LHCN-M2 (cell line): ENCODE data around the gene TUBA4A. TPM values are rescaled to one million over a fixed set of nuclear protein-coding genes. Genes with fewer than 3 reads are reported as not detected.
"Not testable (repeated sequence)": the region's sequence is repeated elsewhere in the genome, so short reads cannot be mapped to it uniquely, and the experiment has no call there.

Experiments
- DNase-seq: peaks from one replicate; pipeline ENCODE4 v3.0.0-alpha.2; 2012; ENCODE audit warnings: low read depth
- total RNA-seq: library from RNA; depleted of rRNA; stranded (reverse); fragments of >200 nt; gene quantifications from 2 replicates; pipeline ENCODE4 v1.2.3, GENCODE V29; 2014; rRNA removed

TUBA4A gene
- total RNA-seq, 1 experiment from 2014 or later = 235 TPM

GRCh38 chr2:219213026-219213415 lies 40.7 kb downstream of the TUBA4A start:
- DNase-seq = no peak

- no peak for DNase-seq
Observed at GRCh38 chr2:219210886-219211362, 42.8 kb downstream of the TUBA4A start.

GRCh38 chr2:219210196-219210885 lies 43.4 kb downstream of the TUBA4A start:
- DNase-seq = no peak

GRCh38 chr2:219209236-219210195 lies 44.2 kb downstream of the TUBA4A start:
- no peak for DNase-seq

- DNase-seq = peak; percentile 54
Observed at GRCh38 chr2:219207884-219208740, 45.6 kb downstream of the TUBA4A start.

GRCh38 chr2:219207134-219207883 lies 46.4 kb downstream of the TUBA4A start:
- no peak for DNase-seq

- DNase-seq = peak; percentile 90
Observed at GRCh38 chr2:219206328-219207133, 47.2 kb downstream of the TUBA4A start, which contains the start of gene ZFAND2B. Gene ZFAND2B, plus strand, starts transcription at chr2:219206782. Its CDS starts 206 bp downstream, at chr2:219206988.

GRCh38 chr2:219205981-219206327 lies 47.8 kb downstream of the TUBA4A start:
- DNase-seq = no peak

- no peak for DNase-seq
Observed at GRCh38 chr2:219205165-219205538, 48.6 kb downstream of the TUBA4A start.

GRCh38 chr2:219204425-219205164 lies 49.1 kb downstream of the TUBA4A start:
- DNase-seq = no peak

- not testable (repeated sequence) for DNase-seq
Observed at GRCh38 chr2:219201331-219201730, 52.4 kb downstream of the TUBA4A start.

GRCh38 chr2:219200502-219201326 lies 53.0 kb downstream of the TUBA4A start:
- DNase-seq = not testable (repeated sequence)

Other genes starting within 250 kb of the TUBA4A start
- under 0.01 TPM in 1 of 2 replicates, not detected in the other for gene CFAP65, start 212.4 kb downstream of the TUBA4A start, total RNA-seq
- not detected in 2 replicates for gene IHH, start 193.0 kb downstream of the TUBA4A start, total RNA-seq
- 18.0 and 22.2 TPM in 2 replicates for gene NHEJ1, start 93.1 kb downstream of the TUBA4A start, total RNA-seq
- gene SLC23A3, start 83.9 kb downstream of the TUBA4A start, total RNA-seq = 0.06 TPM in 1 of 2 replicates, not detected in the other
- 21.3 and 22.8 TPM in 2 replicates for gene CNPPD1, start 77.0 kb downstream of the TUBA4A start, total RNA-seq
- gene RETREG2, start 75.6 kb downstream of the TUBA4A start, total RNA-seq = 70.3 and 88.3 TPM in 2 replicates
- gene ZFAND2B, start 47.1 kb downstream of the TUBA4A start, total RNA-seq = 34.0 and 39.9 TPM in 2 replicates
- 22.7 and 23.5 TPM in 2 replicates for gene ABCB6, start 35.0 kb downstream of the TUBA4A start, total RNA-seq
- 41.6 and 57.0 TPM in 2 replicates for gene ATG9A, start 24.3 kb downstream of the TUBA4A start, total RNA-seq
- gene ANKZF1, start 24.1 kb downstream of the TUBA4A start, total RNA-seq = 26.3 and 30.1 TPM in 2 replicates
- gene GLB1L, start 8.5 kb downstream of the TUBA4A start, total RNA-seq = 7.4 and 12.3 TPM in 2 replicates
- gene STK16, start 8.4 kb downstream of the TUBA4A start, total RNA-seq = 22.3 and 27.1 TPM in 2 replicates
- not detected in 2 replicates for gene TUBA4B, start 675 bp downstream of the TUBA4A start, total RNA-seq
- 21.5 and 28.3 TPM in 2 replicates for gene DNAJB2, start 25.4 kb upstream of the TUBA4A start, total RNA-seq
- 1.5 and 2.8 TPM in 2 replicates for gene PTPRN, start 55.5 kb upstream of the TUBA4A start, total RNA-seq
- not detected in 2 replicates for gene RESP18, start 78.8 kb upstream of the TUBA4A start, total RNA-seq
- 55.0 and 63.7 TPM in 2 replicates for gene DNPEP, start 134.0 kb upstream of the TUBA4A start, total RNA-seq
- 863 and 1,551 TPM in 2 replicates for gene DES, start 164.5 kb upstream of the TUBA4A start, total RNA-seq
- gene SPEG, start 180.9 kb upstream of the TUBA4A start, total RNA-seq = 36.2 and 41.5 TPM in 2 replicates
- gene GMPPA, start 245.0 kb upstream of the TUBA4A start, total RNA-seq = 64.4 and 65.7 TPM in 2 replicates